Measurements from ENCODE around the gene SLC41A1.

SLC41A1 gene

GRCh38 chr1:205805082-205805711 is 7.8 kb downstream of the SLC41A1 start:
- no peak for TF ChIP-seq POU2F2 (IDR thresholded peaks at IDR 0.05; ENCODE audit: low read depth, low read length)
- TF ChIP-seq SPI1 (IDR thresholded peaks at IDR 0.05; ENCODE audit: low read depth, low read length): no peak
- no peak for TF ChIP-seq TAF1 (IDR thresholded peaks at IDR 0.05; ENCODE audit: low read depth, low read length)
- no peak for TF ChIP-seq POLR2AphosphoS5 (IDR thresholded peaks at IDR 0.05; ENCODE audit: low read depth, low read length)
- no peak for TF ChIP-seq POLR2A (IDR thresholded peaks at IDR 0.05; ENCODE audit: low read depth, low read length)
- TF ChIP-seq PAX5 (IDR thresholded peaks at IDR 0.05; ENCODE audit: insufficient read depth, low read length, severe bottlenecking): no peak
- no peak for FAIRE-seq

DNA sequence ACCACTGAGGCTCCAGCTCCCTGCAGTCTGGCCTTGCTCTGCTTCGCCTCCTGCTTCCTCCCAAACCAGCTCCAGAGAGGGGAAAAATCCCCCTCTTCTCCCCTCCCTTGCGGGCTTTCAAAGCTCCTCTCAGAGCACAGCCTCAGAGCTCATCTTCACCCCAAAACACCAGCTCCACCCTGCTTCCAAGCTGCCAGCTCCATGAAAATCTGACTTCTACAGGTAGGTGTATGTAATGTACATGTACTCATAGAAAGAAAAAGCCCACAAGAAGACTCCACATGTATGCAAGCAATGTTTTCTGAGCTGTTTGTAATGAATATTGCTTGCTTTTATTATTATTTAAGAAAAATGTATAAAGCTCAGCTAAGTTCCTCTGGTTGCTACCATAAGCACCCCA is 8.4 kb downstream of the SLC41A1 start:
- DNase-seq (ENCODE audit: insufficient read length, low spot score) (no peak), FAIRE-seq (no peak)
- TF ChIP-seq PAX5 (IDR thresholded peaks at IDR 0.05; ENCODE audit: insufficient read depth, low read length, severe bottlenecking) (no peak), POLR2A (IDR thresholded peaks at IDR 0.05; ENCODE audit: low read depth, low read length) (no peak), POLR2AphosphoS5 (IDR thresholded peaks at IDR 0.05; ENCODE audit: low read depth, low read length) (no peak), SPI1 (IDR thresholded peaks at IDR 0.05; ENCODE audit: low read depth, low read length) (no peak), TAF1 (IDR thresholded peaks at IDR 0.05; ENCODE audit: low read depth, low read length) (no peak), POU2F2 (IDR thresholded peaks at IDR 0.05; ENCODE audit: low read depth, low read length) (no peak)

More at GRCh38 chr1:205805082-205805711, 7.8 kb downstream of the SLC41A1 start:
- DNase-seq (ENCODE audit: insufficient read length, low spot score): no peak

- no peak for DNase-seq (ENCODE audit: insufficient read length, low spot score)
- FAIRE-seq: no peak
- TF ChIP-seq SPI1 (IDR thresholded peaks at IDR 0.05; ENCODE audit: low read depth, low read length) (no peak), POU2F2 (IDR thresholded peaks at IDR 0.05; ENCODE audit: low read depth, low read length) (no peak), POLR2A (IDR thresholded peaks at IDR 0.05; ENCODE audit: low read depth, low read length) (no peak), PAX5 (IDR thresholded peaks at IDR 0.05; ENCODE audit: insufficient read depth, low read length, severe bottlenecking) (no peak), TAF1 (IDR thresholded peaks at IDR 0.05; ENCODE audit: low read depth, low read length) (no peak), POLR2AphosphoS5 (IDR thresholded peaks at IDR 0.05; ENCODE audit: low read depth, low read length) (no peak)
These were observed 9.0 kb downstream of the SLC41A1 start for GRCh38 chr1:205803986-205804385.

DNA sequence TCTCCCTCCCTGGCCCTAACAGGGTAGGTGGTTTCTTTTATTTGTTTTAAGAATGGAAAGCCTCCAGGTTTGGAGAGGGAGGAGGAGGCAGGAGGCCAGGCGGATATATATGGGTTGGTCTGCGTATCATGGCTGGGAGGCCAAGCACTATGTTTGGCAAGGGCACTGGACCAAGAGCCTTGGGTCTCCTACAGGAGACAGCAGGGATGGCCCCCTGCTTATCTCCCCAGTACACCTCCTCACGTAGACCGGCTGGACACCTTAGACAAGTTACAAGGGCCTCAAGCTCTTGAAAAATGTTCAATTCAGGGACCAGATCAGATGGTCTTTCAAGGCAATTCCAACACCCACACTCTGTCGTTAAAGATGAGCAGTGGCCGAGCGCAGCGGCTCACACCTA is 10.9 kb downstream of the SLC41A1 start:
- TF ChIP-seq SPI1 (IDR thresholded peaks at IDR 0.05; ENCODE audit: low read depth, low read length) (no peak), PAX5 (IDR thresholded peaks at IDR 0.05; ENCODE audit: insufficient read depth, low read length, severe bottlenecking) (no peak)
- no peak for DNase-seq (ENCODE audit: insufficient read length, low spot score)
- FAIRE-seq: no peak

DNA sequence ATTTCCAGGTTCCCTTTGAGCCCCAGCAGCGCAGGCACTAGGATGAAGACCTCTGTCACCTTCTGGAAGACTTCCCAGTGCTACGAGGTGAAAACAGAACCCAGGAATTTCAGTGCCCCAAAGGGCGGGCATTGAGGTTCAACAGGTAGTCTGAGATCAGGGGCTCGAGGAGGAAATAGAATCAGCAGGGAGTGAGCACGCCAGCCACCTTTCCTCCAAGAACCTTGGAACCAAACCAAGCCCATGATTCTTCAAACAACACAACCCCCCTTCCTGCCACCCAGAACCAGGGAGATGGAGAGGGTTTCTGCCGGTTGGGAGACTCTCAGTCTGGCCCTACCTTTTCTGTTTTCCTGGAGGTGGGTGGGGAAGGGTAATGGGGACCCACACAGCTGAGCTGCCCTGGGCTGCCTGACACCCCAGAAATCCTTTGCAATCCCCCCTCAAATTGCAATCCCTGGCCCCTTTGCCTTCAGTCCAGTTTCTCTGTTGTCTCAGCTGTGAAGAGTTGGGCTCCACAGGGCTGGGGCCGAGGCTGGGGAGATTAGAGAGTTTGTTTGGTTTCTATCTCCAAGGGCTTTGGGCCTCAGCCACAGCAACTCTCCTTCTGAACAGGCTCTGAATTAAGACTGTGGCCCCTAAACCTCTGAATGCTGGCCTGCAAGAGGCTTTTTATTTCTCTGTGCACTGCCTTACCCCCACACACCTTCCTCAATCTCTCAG is 11.9 kb downstream of the SLC41A1 start:
- TF ChIP-seq TAF1 (IDR thresholded peaks at IDR 0.05; ENCODE audit: low read depth, low read length) (no peak), SPI1 (IDR thresholded peaks at IDR 0.05; ENCODE audit: low read depth, low read length) (no peak), POLR2A (IDR thresholded peaks at IDR 0.05; ENCODE audit: low read depth, low read length) (no peak), PAX5 (IDR thresholded peaks at IDR 0.05; ENCODE audit: insufficient read depth, low read length, severe bottlenecking) (no peak)
- DNase-seq (ENCODE audit: insufficient read length, low spot score): no peak
- FAIRE-seq: no peak

- FAIRE-seq (no peak), DNase-seq (ENCODE audit: insufficient read length, low spot score) (no peak)
- TF ChIP-seq POLR2AphosphoS5 (IDR thresholded peaks at IDR 0.05; ENCODE audit: low read depth, low read length): no peak
These were observed 12.6 kb downstream of the SLC41A1 start for GRCh38 chr1:205800427-205800826.

- TF ChIP-seq PAX5 (IDR thresholded peaks at IDR 0.05; ENCODE audit: insufficient read depth, low read length, severe bottlenecking) (no peak), POLR2A (IDR thresholded peaks at IDR 0.05; ENCODE audit: low read depth, low read length) (no peak), POU2F2 (IDR thresholded peaks at IDR 0.05; ENCODE audit: low read depth, low read length) (no peak), POLR2AphosphoS5 (IDR thresholded peaks at IDR 0.05; ENCODE audit: low read depth, low read length) (no peak), SPI1 (IDR thresholded peaks at IDR 0.05; ENCODE audit: low read depth, low read length) (no peak), TAF1 (IDR thresholded peaks at IDR 0.05; ENCODE audit: low read depth, low read length) (no peak)
- no peak for DNase-seq (ENCODE audit: insufficient read length, low spot score)
- no peak for FAIRE-seq
These were observed 14.4 kb downstream of the SLC41A1 start for GRCh38 chr1:205798577-205798976.

GRCh38 chr1:205797168-205797567 is 15.8 kb downstream of the SLC41A1 start:
- no peak for TF ChIP-seq POU2F2 (IDR thresholded peaks at IDR 0.05; ENCODE audit: low read depth, low read length)
- TF ChIP-seq SPI1 (IDR thresholded peaks at IDR 0.05; ENCODE audit: low read depth, low read length): no peak
- FAIRE-seq (no peak), DNase-seq (ENCODE audit: insufficient read length, low spot score) (no peak)

GRCh38 chr1:205794011-205794730 is 18.8 kb downstream of the SLC41A1 start:
- peak; percentile 34; the same call in 1 of the 2 replicates for TF ChIP-seq POU2F2 (IDR thresholded peaks at IDR 0.05; ENCODE audit: low read depth, low read length)
- no peak for TF ChIP-seq POLR2A (IDR thresholded peaks at IDR 0.05; ENCODE audit: low read depth, low read length)
- DNase-seq (ENCODE audit: insufficient read length, low spot score): no peak
- FAIRE-seq: peak; percentile 48

GRCh38 chr1:205792961-205793673 is 19.9 kb downstream of the SLC41A1 start:
- no peak for TF ChIP-seq POLR2AphosphoS5 (IDR thresholded peaks at IDR 0.05; ENCODE audit: low read depth, low read length)
- no peak for TF ChIP-seq POLR2A (IDR thresholded peaks at IDR 0.05; ENCODE audit: low read depth, low read length)
- no peak for TF ChIP-seq POU2F2 (IDR thresholded peaks at IDR 0.05; ENCODE audit: low read depth, low read length)
- no peak for TF ChIP-seq SPI1 (IDR thresholded peaks at IDR 0.05; ENCODE audit: low read depth, low read length)
- no peak for TF ChIP-seq PAX5 (IDR thresholded peaks at IDR 0.05; ENCODE audit: insufficient read depth, low read length, severe bottlenecking)
- no peak for TF ChIP-seq TAF1 (IDR thresholded peaks at IDR 0.05; ENCODE audit: low read depth, low read length)
- FAIRE-seq (no peak), DNase-seq (ENCODE audit: insufficient read length, low spot score) (no peak)

Data from GM12891 (cell line).